DMS114 treated with DMSO at 0.1 percent for 48 hours (cell line): ENCODE measurements around the gene KCNN3.
A peak's percentile ranks its signal among the peaks of the same experiment; 100 is the strongest.
"Not testable (repeated sequence)": the region's sequence is repeated elsewhere in the genome, so short reads cannot be mapped to it uniquely, and the experiment has no call there.

Experiments used
- DNase-seq: peaks from one replicate; lab custom pipeline; 2025; ENCODE audit not compliant: unreplicated experiment; lab: John Stamatoyannopoulos, UW

KCNN3 gene

DNA sequence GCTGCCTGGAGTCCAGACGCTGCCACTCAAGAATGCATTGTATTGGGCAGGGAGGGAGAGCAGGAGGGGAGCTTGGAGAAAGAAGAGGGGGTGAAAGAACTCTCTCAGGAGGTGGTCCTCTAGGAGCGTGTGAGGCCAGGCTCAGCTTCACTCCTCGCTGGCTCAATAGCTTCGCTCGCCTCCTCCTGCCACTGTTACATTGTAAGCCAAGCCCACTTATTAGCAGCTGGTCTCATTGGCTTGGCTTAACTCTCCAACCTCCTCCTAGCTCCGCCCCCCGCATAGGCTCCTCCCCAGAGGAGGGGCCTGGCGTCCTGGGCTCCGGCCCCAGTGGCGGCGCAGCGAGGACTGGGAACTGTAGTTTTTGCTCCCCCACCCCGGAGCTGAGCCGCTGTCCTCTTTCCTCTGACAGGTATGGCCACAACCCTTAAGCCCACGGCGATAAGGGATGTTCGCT is at the start of gene KCNN3:
KCNN3 (minus strand) TSS at position 167 of the 457 bp plus-strand sequence. CDS start 317 bp downstream, outside the sequence.
- peak; percentile 95 for DNase-seq

GRCh38 chr1:154913273-154913672 is 43.2 kb upstream of the KCNN3 start:
- DNase-seq, result no peak

DNA sequence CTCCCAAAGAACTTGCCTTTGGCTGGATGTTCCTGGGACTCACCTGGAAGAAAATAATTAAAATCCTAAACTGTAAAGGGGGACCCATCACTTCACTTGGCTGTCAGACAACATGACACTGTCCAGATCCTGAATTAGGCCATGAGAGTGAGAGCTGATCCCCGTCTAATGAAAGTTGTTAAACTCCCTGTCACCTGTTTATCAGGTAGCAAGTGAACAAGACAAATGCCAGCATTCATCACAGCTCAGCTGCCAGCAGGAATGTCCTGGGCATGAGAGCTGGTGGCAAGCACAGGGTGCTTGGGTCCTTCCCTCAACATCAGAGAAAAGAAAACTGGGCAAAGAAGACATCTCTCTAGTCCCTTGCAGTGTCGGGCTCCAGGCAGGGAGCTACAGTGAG is 42.7 kb upstream of the KCNN3 start:
- no peak for DNase-seq

GRCh38 chr1:154911691-154912550 is 41.8 kb upstream of the KCNN3 start:
- DNase-seq, result no peak

- no peak for DNase-seq
These were observed 40.8 kb upstream of the KCNN3 start for GRCh38 chr1:154910851-154911250.

DNA sequence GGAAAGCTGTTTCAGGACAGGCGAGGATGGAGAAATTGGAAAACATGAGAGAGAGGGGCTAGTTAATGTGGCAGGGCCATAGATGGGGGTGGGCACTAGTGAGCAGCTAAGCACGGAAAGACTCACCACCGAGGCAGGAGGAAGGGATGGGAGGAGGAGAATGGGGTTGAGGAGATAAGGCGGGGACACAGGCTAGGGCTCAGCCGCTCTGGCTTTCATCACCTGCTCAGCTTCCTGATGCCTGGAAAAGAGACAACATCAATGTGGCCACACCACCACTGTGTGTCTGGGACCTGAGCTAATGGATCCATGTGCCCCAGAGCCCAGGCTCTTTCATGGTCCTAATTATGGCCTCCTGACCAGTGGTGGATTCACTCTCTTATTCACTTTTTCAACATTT is 38.9 kb upstream of the KCNN3 start:
- no peak for DNase-seq

GRCh38 chr1:154908129-154908528 is 38.0 kb upstream of the KCNN3 start:
- not testable (repeated sequence) for DNase-seq

- DNase-seq, result no peak
These were observed 36.6 kb upstream of the KCNN3 start for GRCh38 chr1:154906621-154907081.

- no peak for DNase-seq
These were observed 33.0 kb upstream of the KCNN3 start for GRCh38 chr1:154902938-154903566.

- no peak for DNase-seq
These were observed 31.5 kb upstream of the KCNN3 start for GRCh38 chr1:154901591-154901990.

- DNase-seq, result no peak
These were observed 29.0 kb upstream of the KCNN3 start for GRCh38 chr1:154899041-154899440.

- no peak for DNase-seq
These were observed 26.7 kb upstream of the KCNN3 start for GRCh38 chr1:154896771-154897286.

DNA sequence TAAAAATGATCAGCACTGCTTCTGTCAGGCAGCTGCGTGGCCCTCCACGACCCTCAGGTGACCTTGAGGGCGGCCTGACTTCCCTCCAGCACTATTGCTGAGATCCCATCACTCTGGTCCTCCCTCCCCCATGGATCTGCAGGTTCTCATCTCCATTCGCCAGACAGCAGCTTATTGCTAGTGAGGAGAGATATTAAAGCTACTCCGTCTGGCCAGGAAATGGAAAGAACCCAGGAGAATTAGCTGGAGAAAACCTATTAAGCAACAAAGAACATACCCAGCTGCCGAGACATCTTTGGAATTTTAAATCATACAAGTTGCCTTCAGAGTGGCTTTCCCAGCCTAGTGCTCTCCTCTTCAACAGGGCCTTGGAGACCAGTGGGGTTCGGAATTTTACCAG is 25.7 kb upstream of the KCNN3 start:
- DNase-seq, result no peak

DNA sequence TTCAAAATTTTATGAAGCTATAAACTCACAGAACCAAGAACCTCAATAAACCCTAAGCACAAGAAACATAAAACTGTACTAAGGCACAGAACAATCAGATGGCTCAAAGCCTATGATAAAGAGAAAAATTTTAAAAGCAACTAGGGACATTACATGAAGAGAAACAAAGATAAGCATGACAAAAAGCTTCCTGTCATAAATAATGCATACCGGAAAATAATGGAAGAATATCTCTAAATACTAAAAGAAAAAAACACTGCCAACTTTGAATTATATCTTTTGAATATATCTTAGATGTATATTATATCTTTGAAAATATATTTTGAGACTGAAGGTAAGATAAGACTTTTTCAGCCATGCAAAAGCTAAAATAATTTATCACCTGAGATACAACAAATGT is 21.4 kb upstream of the KCNN3 start:
- no peak for DNase-seq

DNA sequence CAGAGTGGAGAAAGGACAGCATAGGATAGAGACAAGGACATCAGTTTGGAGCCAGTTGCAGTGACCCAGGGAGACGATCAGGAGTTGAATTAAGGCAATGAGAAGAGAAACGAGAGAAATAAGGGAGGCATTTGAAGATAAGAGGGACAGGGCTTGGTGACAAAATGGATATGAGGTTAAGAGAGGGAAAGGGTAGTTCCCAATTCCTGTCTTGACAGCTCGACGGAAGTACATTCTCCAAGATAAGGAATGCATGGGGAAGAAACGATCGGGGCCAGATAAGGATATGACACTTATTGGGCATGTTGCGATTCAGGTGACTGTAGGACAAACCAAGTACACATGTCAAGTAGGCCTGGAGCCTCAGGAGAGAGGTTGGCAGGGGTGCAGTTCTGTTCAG is 18.7 kb upstream of the KCNN3 start:
- no peak for DNase-seq

DNA sequence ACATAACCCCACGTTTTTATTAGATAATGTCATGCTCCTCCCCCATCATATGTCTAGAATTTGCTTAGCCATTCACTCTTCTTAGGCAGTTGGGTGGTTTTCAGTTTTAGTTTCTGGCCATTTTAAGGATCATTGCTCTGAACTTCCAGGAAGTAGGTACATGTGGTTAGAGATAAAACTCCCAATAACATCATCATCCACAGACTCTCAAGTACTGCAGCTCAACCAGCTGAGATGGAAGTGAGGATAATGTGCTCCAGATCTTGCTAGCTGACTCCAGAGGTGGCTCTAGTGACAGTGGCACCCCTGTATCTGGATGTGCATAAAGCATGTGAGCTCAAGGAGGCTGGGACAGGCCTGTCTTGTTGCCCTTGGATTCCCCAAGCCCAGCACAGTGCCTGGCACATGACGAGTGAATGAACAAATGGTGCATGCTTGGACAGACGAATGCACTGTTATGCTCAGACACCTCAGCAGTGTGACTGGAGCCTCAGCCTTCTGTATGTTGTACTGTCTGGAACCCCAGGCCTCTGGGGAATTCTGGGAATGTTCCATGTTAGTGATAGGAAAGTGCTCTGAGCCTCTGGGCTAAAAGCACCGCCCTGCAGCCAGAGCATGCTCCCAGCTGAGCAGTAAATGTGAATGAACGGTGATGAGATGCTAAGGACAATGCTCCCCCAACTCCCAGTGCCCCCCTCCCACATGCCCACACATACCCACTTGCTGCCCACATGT is 16.4 kb upstream of the KCNN3 start:
- no peak for DNase-seq

DNA sequence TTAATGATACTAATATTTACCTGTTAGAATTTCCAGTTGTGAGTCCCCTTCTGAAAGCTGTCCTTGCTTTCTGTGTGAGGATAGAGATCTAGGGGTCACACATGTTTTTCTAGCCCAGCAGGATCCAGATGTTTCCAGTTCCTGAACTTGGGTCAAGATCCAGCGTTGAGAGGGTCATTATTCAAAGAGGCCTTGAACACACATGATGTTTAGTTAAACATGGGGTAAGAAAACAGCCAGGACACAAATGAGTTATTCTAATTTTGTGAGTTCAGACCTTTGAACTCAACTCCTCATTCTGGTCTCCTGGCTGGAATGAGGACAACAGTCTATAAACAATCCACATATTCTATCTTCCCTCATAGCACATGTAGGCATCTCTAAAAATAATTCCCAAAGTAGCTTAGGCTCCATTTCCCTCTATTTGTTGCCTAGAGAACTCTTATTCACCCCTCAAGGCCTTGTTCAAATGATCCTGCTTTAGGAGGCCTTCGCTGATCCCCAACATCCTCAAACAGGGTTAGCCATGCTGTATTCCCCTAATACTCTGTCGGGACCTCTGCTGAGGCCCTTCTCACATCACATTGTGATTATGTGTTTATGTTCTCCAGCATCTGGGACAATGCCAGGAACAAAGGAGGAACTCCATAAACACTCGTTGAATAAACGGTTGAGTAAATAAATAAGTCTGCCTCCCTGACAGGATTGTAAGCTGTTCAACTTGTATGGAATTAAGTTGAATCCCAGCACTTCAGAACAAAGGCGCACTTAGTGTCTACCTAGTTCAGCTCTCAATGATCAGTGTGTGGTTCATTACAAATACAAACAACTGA is 15.0 kb upstream of the KCNN3 start:
- DNase-seq, result no peak

DNA sequence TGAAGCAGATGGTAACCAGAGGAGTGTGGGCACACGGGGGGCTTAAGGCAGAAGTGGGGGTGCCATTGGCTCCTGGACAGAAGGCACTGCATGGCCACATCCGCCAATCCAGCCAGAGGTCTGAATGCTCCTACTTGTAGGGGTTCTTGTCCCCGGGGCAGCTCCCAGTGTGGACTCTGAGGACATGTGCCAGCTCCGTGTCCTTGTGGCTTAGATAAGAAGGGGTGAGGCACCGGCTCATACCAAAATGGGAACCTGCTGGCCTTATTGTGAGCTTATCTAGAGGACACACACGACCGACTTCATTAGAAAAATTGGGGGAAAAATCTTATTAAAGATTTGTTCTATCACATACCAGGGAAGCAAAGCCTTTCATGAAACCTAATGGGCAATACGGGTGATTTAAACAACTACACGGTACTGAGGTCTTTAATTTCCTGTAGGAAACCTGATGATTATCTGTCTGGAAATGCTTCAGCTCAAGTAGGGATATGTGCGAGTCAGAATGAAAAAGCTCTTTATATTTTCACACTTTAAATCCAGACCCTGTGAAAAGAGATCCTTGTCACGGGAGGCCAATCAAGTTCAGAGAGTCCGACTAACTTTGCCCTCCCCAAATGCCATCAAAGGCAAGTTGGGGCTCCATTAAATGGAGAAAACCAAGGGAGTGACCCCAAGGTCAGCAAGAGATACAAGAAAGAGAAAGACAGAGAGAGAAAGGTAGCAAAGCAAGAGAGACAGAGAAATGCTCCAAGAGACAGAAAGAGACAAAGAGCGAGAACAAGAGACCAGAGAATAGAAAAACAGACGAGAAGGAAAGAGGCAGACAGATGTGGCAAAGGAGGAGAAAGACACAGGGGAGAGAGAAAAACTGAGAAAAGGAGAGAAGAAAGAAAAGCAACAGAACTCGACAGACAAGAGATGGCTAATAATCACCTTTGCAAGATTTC is 14.1 kb upstream of the KCNN3 start:
- no peak for DNase-seq

- no peak for DNase-seq
These were observed 11.9 kb upstream of the KCNN3 start for GRCh38 chr1:154881820-154882535.
